8988T (cell line): ENCODE data around the gene VPS13C.

Source experiments
- DNase-seq: peaks from one replicate; pipeline ENCODE4 v3.0.0; 2011

VPS13C gene

DNA sequence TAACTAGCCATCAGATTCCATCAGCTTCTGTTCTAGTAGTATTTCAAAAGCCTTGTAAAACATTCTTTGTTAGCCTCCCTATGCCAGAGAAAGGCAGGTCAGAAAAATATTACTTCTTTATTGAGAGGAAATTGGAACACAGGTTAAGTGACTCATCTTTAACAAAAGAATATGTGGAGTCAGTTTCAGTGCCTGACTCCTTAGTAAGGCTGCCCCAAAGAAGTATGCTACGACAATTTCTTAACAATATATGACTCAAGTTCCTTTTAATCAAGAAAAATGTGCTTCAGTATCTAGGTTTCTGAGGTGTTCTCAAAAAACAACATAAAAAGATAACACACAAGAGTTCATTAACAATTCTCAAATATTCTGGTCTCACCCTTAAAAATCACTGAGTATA lies 139.2 kb downstream of the VPS13C start:
- no peak for DNase-seq

DNA sequence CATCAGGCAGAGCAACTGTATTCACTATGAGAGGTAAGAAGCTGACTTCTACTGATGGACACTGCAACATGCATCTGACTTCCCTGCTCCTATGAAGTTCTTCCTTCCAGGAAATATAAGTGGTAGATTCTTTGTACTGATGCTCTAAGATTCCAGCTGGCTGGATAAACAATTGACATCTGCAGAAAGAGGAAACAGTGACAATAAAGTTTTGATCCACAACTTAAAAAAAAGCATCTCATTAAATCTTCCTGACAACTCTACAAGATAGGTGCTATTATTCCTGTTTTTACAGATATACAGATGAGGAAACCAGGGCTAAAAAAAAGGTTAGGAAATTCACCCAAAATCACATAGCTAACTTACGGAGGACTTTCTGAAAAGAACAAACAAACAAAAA lies 142.8 kb downstream of the VPS13C start:
- no peak for DNase-seq

DNA sequence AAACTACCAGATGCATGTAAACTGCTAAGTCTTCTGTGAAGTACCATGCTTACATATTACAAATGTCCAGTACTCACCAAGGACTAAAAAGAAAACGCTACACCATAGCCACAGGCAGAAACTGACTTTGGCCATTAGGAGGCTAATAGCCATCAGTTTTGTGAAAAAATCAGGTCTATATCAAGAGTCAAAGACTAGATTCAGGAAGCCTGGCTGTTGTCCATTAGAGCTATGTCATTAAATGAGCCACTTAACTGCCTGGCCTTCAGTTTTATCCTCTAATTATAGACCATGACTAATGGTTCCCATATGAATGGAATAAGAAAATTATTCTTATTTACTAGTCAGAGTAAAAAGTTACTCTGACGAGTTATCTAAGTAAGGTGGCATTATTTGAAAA lies 144.1 kb downstream of the VPS13C start:
- no peak for DNase-seq

DNA sequence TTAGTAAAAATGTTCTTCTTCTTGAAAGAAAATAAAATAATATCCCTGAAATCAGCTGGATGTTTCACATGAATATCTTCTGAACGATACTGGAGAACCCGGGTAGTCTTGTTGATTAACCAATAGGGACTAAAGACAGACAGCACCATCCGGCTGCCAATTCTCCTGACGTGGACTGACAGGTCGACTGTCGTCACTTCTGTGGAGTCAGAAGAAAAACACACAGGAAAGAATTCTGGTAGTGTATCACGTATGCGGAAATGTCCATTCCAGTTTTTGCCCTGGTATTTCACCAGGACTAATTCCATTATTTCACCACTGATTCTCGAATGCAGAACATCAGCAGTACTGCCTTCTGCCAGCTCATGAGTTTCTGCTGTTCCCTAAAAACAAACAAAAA lies 144.6 kb downstream of the VPS13C start:
- DNase-seq, result no peak

DNA sequence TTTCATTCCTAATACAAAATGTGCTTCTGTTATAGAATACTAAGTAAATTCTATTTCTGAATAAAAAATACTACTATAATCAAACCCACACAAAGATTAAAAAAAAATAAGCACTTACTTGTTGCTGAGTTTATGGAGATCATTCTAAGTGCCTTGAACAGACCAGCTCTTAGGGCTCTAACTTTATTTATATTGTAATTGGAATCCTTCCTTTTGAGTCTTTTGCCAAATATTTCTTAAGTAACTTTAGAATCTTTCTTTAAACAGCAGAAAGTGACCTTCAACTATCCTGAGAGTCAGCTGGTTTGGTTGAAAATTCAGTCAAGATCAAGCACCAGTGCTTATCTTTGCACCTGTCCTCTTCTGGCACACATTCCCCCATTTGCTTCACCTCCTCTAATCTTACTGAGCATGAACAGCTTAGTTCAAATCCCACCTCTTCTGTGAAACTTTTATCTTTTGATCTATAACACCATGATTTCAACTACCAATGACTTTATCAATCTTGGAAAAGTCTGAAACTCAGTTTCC lies 149.3 kb downstream of the VPS13C start:
- DNase-seq, result no peak

DNA sequence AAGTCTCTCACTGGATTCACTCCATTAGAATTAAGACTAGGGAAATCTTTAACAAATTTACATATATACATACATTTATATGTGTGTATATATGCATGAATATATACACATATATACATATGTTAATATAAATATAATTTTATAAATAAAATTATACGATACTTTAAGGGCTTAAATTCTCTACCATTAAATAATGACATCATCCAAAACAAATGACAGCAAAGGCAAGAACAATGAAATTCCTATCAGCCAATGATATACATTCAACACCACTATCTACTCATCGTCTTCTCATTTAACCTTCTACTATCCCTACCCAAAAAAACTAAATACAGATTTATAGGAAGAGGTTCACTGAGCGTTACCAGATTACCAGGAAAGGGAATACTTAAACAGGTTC lies 152.0 kb downstream of the VPS13C start:
- no peak for DNase-seq

DNA sequence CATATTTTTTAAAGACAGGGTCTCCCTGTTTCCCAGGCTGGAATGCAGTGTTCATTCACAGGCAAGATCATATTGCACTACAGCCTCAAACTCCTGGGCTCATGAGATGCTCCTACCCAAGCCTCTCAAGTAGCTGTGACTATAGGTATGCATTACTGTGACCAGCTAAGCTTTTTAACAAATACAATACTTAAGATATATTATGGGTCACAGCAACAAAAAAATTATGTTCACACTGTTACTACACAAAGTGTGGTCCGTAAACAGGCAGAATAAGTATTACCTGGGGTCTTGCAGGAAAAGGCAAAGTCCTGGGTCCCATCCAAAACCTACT lies 152.5 kb downstream of the VPS13C start:
- no peak for DNase-seq

DNA sequence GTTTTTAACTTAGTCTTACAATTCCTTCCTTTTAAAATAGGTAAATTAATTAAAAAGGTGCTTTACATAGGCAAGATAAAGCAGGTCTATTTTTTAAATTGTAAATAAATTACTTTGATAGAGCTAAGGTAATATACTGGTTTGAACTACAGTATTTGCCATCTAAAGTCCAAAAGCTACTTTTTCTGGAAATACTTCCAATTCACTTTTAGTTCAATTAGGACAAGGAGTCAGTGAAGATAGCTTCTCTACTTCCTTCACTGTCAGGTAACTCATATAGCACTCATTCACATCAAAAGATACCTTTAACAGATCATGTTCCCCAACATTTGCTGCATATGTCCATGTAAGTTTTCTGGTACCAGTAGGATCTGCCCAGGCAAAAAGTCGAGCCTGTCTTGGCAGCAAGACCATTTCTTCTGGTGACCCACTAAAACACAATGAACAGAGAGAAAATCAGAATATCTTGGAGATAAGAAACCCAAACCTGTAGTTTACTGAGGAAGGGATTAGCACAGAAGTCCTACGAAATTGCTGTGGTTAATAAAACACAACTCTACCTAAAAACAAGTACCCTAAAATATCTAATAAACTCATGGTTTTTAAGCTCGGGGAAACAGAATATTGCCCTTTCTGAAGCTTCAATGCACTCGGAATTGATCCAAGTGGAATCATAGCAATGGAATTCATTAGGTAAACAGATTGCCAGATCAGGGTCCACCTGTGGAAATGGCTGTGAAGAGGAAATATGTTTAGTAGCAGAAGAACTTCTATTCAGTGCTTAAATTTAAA lies 153.1 kb downstream of the VPS13C start:
- DNase-seq, result no peak

DNA sequence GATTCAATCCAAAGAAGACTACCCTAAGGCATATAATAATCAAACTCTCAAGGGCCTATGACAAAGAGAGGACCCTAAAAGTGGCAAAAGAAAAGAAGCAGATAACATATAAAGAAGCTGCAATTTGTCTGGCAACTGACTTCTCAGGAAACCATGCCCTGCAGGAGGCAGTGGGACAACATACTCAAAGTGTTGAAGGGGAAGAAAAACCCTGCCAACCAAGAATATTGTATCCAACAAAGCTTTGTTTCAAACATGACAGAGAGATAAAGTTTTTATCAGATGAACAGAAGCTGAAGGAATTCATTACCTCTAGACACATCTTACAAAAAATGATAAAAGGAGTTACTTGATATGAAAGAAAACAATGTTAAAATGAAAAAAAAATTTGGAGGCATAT lies 167.1 kb downstream of the VPS13C start:
- no peak for DNase-seq

DNA sequence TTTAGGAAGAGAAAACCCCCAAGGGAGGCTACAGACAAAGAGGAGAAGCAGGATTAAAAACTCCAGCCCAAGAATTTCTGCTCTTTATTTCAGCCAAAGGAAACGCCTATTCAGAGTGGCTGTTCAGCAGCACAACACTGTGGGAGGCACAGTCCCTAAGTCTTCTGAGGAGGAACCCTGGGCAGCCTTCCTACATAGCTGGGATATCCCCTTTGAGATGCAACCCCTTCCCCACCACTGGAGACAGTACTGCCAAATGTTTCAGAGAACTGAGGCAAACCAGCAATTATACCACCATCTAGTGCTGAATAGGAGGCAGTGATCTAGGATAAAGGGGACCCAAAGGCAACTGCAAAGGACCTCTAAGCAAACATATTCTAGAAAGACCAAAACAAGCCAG lies 168.1 kb downstream of the VPS13C start:
- no peak for DNase-seq

DNA sequence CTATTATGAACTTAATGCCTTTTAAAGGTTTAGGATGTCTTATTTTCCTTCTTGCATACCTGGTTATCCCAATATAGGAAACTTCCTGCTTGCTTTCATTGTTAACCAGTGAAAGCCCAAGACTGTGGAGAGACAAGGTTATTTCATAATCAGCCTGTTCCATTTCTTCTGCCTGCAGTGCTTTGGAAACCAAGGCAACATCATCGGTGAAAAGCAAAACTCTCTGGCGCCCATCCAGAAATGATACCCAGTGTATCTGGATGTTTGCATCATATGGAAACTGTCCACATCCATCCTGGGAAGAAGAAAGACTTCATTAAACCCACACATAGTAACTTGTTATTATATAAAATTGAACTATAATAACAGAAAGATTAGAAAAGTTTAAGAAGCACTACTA lies 170.1 kb downstream of the VPS13C start:
- no peak for DNase-seq

DNA sequence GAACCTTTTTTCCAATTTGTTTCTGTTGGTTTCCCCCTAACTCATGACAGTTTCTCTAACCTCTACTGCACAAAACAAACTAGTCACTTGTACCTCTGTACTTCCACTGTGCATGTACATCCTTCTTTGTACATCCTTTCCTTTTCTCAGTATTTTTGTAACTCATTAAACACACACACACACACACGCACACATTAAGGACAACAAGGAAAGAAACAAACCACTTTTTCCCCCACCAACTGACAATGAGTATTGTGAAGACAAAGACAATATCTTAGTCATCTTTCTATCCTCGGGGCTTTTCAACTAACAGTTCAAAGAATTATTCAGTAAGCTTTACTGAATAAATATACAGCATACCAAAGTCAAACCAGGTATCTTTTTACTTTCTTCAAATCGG lies 170.5 kb downstream of the VPS13C start:
- DNase-seq, result no peak

DNA sequence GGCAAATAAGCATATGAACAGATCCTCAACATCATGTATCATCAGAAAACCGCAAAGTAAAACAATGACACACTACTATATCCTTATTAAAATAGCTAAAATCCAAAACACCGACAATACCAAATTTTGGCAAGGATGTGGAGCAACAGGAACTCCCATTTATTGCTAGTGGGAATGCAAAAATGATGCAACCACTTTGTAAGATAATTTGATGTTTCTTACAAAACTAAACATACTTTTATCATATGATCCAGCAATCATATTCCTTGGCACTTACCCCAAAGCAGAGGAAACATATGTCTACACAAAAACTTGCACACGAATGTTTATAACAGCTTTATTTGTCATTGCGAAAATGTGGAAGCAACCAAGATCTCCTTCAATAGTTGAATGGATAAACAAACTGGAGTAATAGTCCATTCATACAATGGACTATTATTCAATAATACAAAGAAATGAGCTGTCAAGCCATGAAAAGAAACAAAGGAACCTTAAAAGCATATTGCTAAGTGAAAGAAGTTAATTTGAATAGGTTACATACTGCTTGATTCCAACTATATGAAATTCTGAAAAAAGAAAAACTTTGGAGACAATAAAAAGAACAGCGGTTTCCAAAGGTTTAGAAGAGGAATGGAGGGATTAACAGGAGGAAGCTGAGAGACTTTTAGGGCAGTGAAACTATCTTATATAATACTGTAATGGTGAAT lies 172.0 kb downstream of the VPS13C start:
- no peak for DNase-seq

DNA sequence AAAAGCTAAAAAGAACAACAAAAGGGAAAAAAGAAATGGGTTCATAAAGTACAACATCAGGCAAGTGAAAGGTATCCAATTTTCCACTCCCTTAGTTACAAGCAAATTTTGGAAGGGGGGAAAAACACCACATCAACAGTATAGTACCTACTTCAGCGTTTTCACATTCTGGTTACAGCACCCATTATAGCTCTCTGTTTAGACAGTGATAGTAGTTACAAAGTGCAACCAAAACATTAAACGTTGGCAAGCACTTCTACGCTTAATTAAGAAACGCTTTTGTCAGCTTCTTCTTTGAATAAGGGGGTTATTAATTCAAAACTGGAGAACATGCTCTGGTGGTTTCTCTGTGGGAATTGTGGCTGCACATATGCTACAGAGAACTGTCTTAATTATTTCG lies 180.2 kb downstream of the VPS13C start:
- DNase-seq, result no peak

DNA sequence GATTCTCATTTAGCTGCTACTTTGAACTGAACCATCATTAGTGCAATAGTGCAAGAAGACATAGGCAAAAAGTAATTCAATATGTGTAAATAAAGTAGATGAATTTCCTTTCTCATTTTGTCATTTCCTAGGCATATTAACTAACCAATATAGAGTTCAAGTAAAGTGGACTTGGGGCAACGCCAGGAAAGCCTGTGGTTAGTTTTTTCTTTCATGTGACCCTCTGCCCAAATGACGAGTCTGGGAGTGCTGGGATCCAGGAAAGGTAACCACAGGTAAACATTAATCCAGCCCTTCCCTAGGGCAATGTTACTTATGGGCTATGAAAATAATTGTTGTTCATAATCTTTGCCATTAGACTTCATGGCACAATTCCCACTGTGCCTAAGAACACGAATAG lies 181.0 kb downstream of the VPS13C start:
- no peak for DNase-seq

DNA sequence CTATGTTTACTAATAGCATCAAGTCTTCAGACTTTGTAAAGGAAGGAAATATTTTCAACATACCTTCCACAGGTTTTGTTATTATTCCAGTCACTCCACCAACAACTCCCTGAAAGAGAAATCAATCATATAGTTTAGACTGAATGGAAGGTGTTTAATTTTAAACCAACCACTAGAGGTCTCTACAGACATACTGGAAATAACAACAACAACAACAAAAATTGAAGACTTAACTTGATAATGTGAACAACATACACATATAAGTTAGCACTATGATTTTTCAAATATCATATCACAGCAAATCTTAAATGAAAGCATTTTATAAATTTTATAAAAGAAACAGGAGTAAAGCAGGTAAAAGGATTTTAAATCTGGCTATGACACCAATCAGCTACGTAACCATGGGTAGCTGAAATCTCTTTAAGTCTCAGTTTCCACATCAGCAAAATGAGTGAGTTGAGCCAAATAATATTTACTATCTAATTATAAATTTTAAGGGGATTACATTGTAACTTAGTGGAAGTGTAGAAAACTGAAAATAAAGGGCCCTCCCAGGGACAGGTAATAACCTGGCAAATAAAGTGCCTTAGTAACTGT lies 188.2 kb downstream of the VPS13C start:
- peak; percentile 5 for DNase-seq

DNA sequence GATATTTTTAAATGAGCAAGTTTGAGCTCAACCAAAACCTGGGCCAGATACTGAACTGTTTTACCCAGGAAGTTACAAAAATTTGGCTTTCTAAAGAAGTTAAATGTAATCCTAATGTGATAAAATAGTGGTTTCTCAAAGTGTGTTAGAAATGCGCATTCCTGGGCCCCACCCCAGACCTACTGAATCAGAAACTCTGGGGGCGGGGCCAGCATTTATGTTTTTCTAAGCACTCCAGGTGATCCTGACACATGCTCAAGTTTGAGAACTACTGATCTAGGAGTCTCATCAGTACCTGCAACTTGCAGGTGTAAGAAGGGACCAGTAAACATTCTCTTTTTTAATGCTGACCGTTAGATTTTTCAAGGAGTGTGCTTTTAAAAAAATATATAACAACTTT lies 190.6 kb downstream of the VPS13C start:
- DNase-seq, result no peak

DNA sequence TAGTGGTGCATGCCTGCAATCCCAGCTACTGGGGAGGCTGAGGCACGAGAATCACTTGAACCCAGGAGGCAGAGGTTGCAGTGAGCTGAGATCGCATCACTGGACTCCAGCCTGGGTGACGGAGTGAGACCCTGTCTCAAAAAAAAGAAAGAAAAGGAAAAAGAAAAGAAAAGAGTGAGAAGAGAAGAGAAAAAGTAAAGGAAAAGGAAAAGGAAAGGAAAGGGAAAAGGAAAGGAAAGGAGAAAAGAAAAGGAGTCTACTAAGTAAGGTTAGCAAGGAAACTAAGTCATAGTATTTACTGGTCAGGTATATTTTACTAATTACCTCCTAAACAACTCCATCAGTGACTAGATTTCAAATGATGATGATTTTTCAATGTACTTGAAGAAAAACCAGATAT lies 198.3 kb downstream of the VPS13C start:
- no peak for DNase-seq

DNA sequence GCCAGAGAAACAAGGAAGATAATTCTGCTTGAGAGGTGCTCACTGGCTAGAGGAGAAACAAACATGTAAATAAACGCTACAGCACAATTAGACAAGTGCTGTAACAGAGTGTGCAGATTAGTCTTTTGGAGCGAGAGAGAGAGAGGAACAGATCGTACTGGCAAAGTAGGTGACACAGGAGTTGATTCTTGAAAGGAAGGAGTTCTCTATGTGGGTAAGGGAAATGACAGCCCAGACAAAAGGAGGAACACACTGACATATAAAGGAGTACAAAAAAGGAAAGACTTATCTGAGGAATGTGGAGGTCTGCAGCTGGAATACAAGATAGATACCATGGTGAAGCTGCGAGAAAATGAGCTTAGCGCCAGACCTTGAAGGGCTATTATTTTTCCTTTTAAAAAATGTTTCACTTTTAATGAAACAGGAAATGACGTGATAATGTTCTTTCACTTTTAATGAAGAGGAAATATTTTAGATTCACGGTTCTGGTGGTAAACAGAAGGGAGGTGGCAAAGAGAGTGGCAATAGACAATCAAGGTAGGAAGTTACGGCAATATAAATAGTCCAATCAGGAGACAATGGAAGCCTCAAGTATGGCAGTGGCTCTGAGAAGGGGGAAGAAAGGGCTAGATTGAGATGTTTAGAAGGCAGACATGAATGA lies 202.9 kb downstream of the VPS13C start:
- no peak for DNase-seq

DNA sequence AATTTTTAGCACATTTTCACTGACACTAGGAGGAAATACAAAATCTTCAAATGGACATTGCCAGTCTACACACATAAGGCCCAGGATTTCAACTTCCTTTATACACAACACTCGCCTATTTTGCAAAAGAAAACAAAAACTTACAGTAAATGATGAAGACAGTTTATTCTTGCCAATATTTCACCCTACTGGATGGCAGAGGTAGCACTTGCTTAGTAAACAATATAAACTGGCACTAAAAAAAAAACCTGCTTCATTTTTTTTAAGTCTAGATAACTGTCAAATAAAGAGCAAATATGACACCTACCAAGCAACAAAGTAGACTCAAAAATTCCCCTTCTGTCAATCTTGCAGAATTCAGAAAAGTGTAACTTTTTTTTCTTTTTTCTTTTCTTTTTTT lies 204.0 kb downstream of the VPS13C start:
- no peak for DNase-seq

DNA sequence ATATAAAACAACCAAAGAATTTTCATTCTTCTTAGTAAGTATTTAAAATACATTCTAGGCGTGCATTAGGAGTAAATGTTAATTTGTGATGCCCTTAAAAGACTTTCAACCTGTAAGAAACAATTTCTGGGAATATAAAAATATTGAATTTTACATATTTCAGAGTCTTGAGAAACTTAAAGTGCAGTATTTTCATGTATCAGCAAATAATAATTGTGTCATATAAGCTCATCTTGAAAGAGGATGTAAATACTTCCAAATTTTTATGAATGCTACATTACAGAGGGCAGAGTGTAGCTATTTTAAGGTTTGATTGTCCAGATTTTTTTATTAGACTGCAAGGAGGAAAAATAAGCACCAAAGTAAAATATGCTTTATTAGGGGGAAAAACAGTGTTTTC lies 207.1 kb downstream of the VPS13C start:
- no peak for DNase-seq

DNA sequence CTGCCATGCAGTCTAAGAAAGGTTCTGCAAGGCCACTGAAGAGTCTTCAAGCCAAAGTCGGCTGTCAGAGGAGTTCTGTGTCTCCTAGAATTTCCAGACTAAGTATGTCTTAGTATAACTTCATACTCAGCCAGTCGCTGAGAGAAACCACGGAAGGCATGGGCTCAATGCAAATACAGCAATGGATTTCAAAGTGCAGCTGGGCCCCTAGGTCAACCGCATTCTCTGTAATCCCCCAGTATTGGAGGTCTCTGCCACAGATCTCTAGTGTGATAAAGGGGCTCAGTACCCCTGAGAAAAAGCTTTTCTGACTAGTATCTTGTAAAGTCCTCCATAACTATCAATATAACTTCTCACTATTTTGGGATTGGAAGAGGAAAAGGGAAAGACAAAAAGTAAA lies 208.3 kb downstream of the VPS13C start:
- no peak for DNase-seq

DNA sequence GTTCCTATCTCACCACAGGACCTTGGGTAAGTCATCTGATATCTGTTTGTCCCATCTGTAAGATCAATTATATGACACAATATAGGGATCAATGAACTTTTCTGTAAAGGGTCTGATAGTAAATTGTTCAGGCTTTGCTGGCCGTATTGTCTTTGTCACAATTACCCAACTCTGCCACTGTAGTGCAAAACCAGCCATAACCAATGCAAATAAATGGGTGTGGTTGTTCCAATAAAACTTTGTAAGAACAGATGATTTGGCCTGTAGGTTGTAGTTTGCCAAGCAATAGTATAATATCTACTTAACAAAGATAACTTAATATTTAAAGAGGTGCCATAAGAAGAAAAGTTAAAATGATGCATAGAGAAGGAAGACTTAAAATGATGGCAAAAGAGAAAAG lies 210.8 kb downstream of the VPS13C start:
- no peak for DNase-seq

DNA sequence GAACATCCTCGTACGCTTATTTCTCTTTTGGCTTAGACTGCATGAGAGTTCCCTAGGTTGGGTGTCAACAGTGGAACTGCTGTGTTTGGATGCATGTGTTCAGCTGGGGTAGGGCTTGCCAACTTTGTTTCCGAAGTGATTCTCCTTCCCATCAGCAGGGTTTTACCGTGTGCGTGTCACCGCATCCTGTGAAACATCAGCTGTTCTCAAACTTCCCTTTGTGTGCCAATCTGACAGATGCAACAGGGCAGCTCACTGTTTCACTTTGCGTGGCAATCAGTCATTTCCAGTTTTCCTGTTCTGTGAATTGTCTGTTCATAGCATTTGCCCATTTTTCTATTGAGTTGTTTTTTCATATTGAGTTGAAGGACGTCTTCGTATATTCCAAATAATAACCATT lies 218.8 kb downstream of the VPS13C start:
- no peak for DNase-seq
